Embryonic facial prominence (tissue), 1 donor: ENCODE results near the gene SPEG.
"Not testable (repeated sequence)": the region's sequence is repeated elsewhere in the genome, so short reads cannot be mapped to it uniquely, and the experiment has no call there.

Experiments used
- DNase-seq: peaks from one replicate; pipeline ENCODE4 v3.0.0-alpha.2; 2016; ENCODE audit errors: extremely low spot score

Gene SPEG

GRCh38 chr2:219404954-219405353, 29.7 kb upstream of the SPEG start:
- no peak for DNase-seq

GRCh38 chr2:219405451-219405850, 29.2 kb upstream of the SPEG start:
- DNase-seq: no peak

GRCh38 chr2:219405958-219406860, 28.4 kb upstream of the SPEG start:
- no peak for DNase-seq

GRCh38 chr2:219406861-219407230, 27.8 kb upstream of the SPEG start:
- no peak for DNase-seq

GRCh38 chr2:219407343-219407742, 27.3 kb upstream of the SPEG start:
- DNase-seq: not testable (repeated sequence)

- DNase-seq: no peak
These were observed 26.4 kb upstream of the SPEG start for GRCh38 chr2:219408204-219408603.

- DNase-seq: no peak
These were observed 26.0 kb upstream of the SPEG start for GRCh38 chr2:219408631-219409030.

- DNase-seq: no peak
These were observed 25.0 kb upstream of the SPEG start for GRCh38 chr2:219409619-219410018.

- DNase-seq: no peak
These were observed 24.3 kb upstream of the SPEG start for GRCh38 chr2:219410390-219410789.

GRCh38 chr2:219414857-219415256, 19.8 kb upstream of the SPEG start:
- DNase-seq: no peak

- DNase-seq: no peak
These were observed 18.9 kb upstream of the SPEG start for GRCh38 chr2:219415580-219416234.

GRCh38 chr2:219416235-219416602, 18.4 kb upstream of the SPEG start:
- no peak for DNase-seq

GRCh38 chr2:219416938-219417337, 17.7 kb upstream of the SPEG start:
- DNase-seq: no peak

- no peak for DNase-seq
These were observed 17.3 kb upstream of the SPEG start for GRCh38 chr2:219417374-219417773.

- DNase-seq: no peak
These were observed 16.3 kb upstream of the SPEG start, which contains the start of gene DES for GRCh38 chr2:219418155-219419011. Gene DES (plus strand): TSS chr2:219418377. CDS start chr2:219418463, 86 bp downstream.

- DNase-seq: no peak
These were observed 15.7 kb upstream of the SPEG start for GRCh38 chr2:219419012-219419324.

- no peak for DNase-seq
These were observed 15.1 kb upstream of the SPEG start for GRCh38 chr2:219419331-219420197.

GRCh38 chr2:219420687-219421086, 14.0 kb upstream of the SPEG start:
- DNase-seq: no peak

- no peak for DNase-seq
These were observed 13.3 kb upstream of the SPEG start for GRCh38 chr2:219421323-219421722.

- DNase-seq: no peak
These were observed 11.6 kb upstream of the SPEG start for GRCh38 chr2:219422952-219423534.
